GM08714 (cell line): ENCODE data around the gene APLF.
"Not testable (repeated sequence)": the region's sequence is repeated elsewhere in the genome, so short reads cannot be mapped to it uniquely, and the experiment has no call there.

Experiments
- H3K4me3 ChIP-seq: fragments of 200-500 bp; sonication (Bioruptor generic); 2 replicates; pipeline ENCODE4 v1.5.1; 2014; ENCODE audit warnings: mild to moderate bottlenecking, low read length, inconsistent platforms
- ZNF274 ChIP-seq: IDR thresholded peaks from 2 replicates; pipeline ENCODE4 v1.6.1; 2012; ENCODE audit warnings: mild to moderate bottlenecking, low read depth, low read length

The APLF gene

GRCh38 chr2:68516051-68516955, 48.9 kb downstream of the APLF start:
- H3K4me3 ChIP-seq: no peak overlapping the region
- TF ChIP-seq ZNF274: no peak

GRCh38 chr2:68519236-68519635, 51.9 kb downstream of the APLF start:
- no peak for TF ChIP-seq ZNF274
- H3K4me3 ChIP-seq: no peak overlapping the region

GRCh38 chr2:68521037-68521436, 53.7 kb downstream of the APLF start:
- H3K4me3 ChIP-seq: no peak overlapping the region
- no peak for TF ChIP-seq ZNF274

- H3K4me3 ChIP-seq: not testable (repeated sequence)
Observed at GRCh38 chr2:68526943-68527342, 59.6 kb downstream of the APLF start.

- H3K4me3 ChIP-seq: not testable (repeated sequence)
Observed at GRCh38 chr2:68527343-68528081, 60.1 kb downstream of the APLF start.

- not testable (repeated sequence) for H3K4me3 ChIP-seq
Observed at GRCh38 chr2:68529156-68529555, 61.8 kb downstream of the APLF start.

- not testable (repeated sequence) for H3K4me3 ChIP-seq
Observed at GRCh38 chr2:68529651-68530050, 62.3 kb downstream of the APLF start.

GRCh38 chr2:68536000-68536399, 68.6 kb downstream of the APLF start:
- H3K4me3 ChIP-seq: no peak overlapping the region
- no peak for TF ChIP-seq ZNF274

- TF ChIP-seq ZNF274: no peak
- no peak overlapping the region for H3K4me3 ChIP-seq
Observed at GRCh38 chr2:68537011-68537410, 69.6 kb downstream of the APLF start.

- no peak for TF ChIP-seq ZNF274
- no peak overlapping the region for H3K4me3 ChIP-seq
Observed at GRCh38 chr2:68537809-68538208, 70.4 kb downstream of the APLF start.

- no peak overlapping the region for H3K4me3 ChIP-seq
- no peak for TF ChIP-seq ZNF274
Observed at GRCh38 chr2:68544811-68545210, 77.4 kb downstream of the APLF start.

- TF ChIP-seq ZNF274: no peak
- H3K4me3 ChIP-seq: no peak overlapping the region
Observed at GRCh38 chr2:68548396-68548795, 81.0 kb downstream of the APLF start.

- no peak overlapping the region for H3K4me3 ChIP-seq
- no peak for TF ChIP-seq ZNF274
Observed at GRCh38 chr2:68553098-68553497, 85.7 kb downstream of the APLF start.

GRCh38 chr2:68555425-68556206, 88.2 kb downstream of the APLF start:
- H3K4me3 ChIP-seq: not testable (repeated sequence)

GRCh38 chr2:68556381-68556780, 89.0 kb downstream of the APLF start:
- TF ChIP-seq ZNF274: no peak
- no peak overlapping the region for H3K4me3 ChIP-seq
